Activated naive CD4-positive, alpha-beta T cell treated with anti-CD3 and anti-CD28 coated beads, Interleukin-2, amount 50 U/mL, for 24 hours (primary cell): ENCODE measurements around the gene GPT2.

Experiments used
- H3K27ac Mint-ChIP-seq: one replicate; pipeline ENCODE4 v1.8.0; 2021; ENCODE audit warnings: mild to moderate bottlenecking, mixed read lengths
- H3K27me3 Mint-ChIP-seq: one replicate; pipeline ENCODE4 v1.8.0; 2021; ENCODE audit warnings: mixed read lengths
- H3K36me3 Mint-ChIP-seq: one replicate; pipeline ENCODE4 v1.8.0; 2021; ENCODE audit warnings: mixed read lengths
- H3K4me1 Mint-ChIP-seq: one replicate; pipeline ENCODE4 v1.8.0; 2021; ENCODE audit warnings: mixed read lengths
- H3K4me3 Mint-ChIP-seq: one replicate; pipeline ENCODE4 v1.8.0; 2021; ENCODE audit warnings: mild to moderate bottlenecking, mixed read lengths
- H3K9me3 Mint-ChIP-seq: one replicate; pipeline ENCODE4 v1.8.0; 2021; ENCODE audit warnings: mixed read lengths

Gene GPT2

DNA sequence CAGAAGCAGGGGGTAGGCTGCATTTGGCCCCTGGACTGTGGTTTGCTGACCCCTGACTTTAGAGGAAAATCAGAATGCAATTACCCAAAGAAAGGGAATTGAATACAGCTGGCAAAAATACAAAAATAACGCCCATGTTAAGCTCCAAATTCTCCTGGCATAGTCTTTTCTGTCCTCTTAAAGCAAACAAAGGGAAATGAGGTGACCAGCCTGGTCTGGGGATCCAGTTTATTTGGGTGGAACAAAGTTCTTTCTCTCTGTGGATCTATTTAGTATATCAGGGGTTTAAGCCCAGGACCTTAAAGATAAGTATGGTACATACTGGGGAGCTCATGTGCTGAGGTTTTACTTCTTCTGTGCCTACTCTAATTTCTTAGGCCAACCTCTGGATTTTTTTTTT is 65.8 kb downstream of the GPT2 start:
- Mint-ChIP-seq H3K27me3 (no peaks in the 10 kb centered on the region), H3K4me3 (no peak overlapping the region), H3K4me1 (no peaks in the 10 kb centered on the region), H3K27ac (no peak overlapping the region), H3K36me3 (peaks cover 3% of the 10 kb centered on the region), H3K9me3 (no peaks in the 10 kb centered on the region)

- peaks cover 7% of the 10 kb centered on the region for H3K36me3 Mint-ChIP-seq
- H3K27ac Mint-ChIP-seq: peak overlapping the region; percentile 59
- no peaks in the 10 kb centered on the region for H3K27me3 Mint-ChIP-seq
- H3K9me3 Mint-ChIP-seq: no peaks in the 10 kb centered on the region
- no peaks in the 10 kb centered on the region for H3K4me1 Mint-ChIP-seq
- no peak overlapping the region for H3K4me3 Mint-ChIP-seq
Observed at GRCh38 chr16:46954562-46954961, 70.4 kb downstream of the GPT2 start.

DNA sequence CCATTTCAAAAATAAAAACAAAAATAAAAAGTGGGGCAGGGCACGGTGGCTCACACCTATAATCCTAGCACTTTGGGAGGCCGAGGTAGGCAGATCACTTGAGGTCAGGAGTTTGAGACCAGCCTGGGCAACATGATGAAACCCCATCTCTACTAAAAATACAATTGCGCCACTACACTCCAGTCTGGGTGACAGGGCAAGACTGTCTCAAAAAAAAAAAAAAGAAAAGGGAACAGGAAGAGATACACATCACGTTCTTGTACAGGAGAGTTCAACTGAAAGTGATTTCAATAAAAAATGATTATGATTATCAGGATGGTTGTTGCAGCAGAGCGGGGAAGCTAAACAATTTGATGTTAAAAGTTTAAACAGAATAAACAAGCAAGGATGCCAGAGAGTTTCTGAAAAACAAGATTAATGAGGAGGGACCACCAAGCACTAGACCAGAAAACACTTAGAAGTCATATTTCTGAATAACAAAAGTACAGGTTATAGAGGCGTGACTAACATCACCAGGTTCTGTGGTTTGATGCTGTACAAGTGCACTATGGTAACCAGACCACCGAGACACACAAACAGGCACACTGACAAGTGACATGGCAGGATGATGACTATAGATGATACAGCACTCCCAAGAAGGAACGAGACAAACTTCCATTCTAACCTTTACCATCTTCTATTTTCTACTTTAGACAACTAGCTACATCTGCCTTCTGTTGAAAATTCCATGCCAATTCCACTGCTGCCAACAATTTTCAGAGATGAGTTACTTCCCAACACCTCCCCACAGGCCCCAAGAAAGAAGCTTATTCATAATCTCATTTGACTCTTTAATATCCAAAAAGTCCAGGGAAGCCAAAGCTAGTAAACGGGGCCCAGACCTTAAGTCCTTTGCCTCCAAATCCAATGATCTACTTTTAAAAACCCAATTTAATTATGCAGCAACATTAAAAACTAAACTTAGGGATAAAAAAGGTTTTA is 77.5 kb downstream of the GPT2 start:
- Mint-ChIP-seq H3K27ac (peak overlapping the region; percentile 76), H3K4me1 (peaks cover 35% of the 10 kb centered on the region), H3K36me3 (peaks cover 21% of the 10 kb centered on the region), H3K27me3 (no peaks in the 10 kb centered on the region), H3K4me3 (peak overlapping the region; percentile 5), H3K9me3 (no peaks in the 10 kb centered on the region)

DNA sequence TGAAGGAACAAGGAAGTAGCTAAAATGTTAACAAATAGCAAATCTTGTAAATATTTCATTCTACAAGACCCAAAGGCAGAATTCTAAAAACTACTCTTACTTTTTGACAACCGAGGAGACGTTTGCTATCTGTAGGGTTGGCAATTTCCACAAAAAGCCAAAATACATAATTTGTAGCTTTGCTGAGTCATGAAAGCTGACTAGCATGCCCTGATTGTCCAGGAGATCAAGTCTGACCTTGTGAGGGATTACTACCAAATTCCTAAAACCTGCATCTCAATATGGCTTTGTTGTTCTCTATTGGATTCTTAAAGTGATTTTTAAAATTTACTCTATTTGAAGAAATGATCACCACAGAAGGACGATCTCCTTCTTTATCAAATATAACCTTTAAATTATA is 78.5 kb downstream of the GPT2 start:
- H3K36me3 Mint-ChIP-seq: peaks cover 24% of the 10 kb centered on the region
- H3K27ac Mint-ChIP-seq: peak overlapping the region; percentile 76

DNA sequence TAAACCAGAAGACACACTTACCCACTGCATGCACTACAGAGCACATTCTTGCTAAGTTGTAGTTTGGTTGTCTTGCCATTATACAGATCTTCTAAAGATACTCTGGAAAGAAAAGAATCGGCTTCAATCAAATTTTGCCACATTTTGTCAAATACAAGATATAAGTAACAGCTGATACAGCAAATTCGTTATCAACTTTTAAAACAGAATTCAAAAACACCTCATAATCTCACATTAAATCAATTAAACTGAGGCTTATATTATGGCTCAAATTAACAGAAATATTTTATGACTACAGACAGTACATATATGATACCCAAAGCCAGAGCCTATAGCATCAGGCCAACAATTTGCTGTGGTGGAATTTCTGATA is 83.9 kb downstream of the GPT2 start:
- Mint-ChIP-seq H3K4me3 (peak overlapping the region; percentile 7), H3K36me3 (peaks cover 18% of the 10 kb centered on the region), H3K27ac (no peak overlapping the region)

More for the DNA sequence above, 78.5 kb downstream of the GPT2 start:
- Mint-ChIP-seq H3K9me3 (no peaks in the 10 kb centered on the region), H3K4me1 (peaks cover 44% of the 10 kb centered on the region), H3K4me3 (peak overlapping the region; percentile 24), H3K27me3 (no peaks in the 10 kb centered on the region)

DNA sequence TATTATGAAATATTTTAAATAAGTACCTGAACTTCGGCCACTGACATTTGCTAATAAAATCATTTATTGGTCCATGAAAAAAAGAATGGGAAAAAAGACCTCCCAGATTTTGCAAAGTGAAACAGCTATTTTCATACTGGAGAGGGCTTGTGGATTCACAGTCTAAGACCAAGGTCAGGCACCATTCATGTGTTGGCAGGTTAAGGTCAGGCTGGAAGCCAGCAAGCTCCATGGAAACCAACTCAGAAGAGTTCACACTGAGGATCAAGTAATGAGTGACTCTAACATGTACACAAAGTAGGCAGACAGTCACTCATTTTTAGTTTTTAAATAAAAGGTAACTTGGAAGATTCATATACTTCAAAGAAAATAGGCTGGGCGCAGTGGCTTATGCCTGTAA is 85.9 kb downstream of the GPT2 start:
- Mint-ChIP-seq H3K27me3 (no peaks in the 10 kb centered on the region), H3K4me3 (peak overlapping the region; percentile 54), H3K9me3 (no peaks in the 10 kb centered on the region), H3K27ac (no peak overlapping the region), H3K36me3 (peaks cover 16% of the 10 kb centered on the region), H3K4me1 (peaks cover 64% of the 10 kb centered on the region)

More for the DNA sequence above, 83.9 kb downstream of the GPT2 start:
- no peaks in the 10 kb centered on the region for H3K27me3 Mint-ChIP-seq
- peaks cover 62% of the 10 kb centered on the region for H3K4me1 Mint-ChIP-seq
- no peaks in the 10 kb centered on the region for H3K9me3 Mint-ChIP-seq

DNA sequence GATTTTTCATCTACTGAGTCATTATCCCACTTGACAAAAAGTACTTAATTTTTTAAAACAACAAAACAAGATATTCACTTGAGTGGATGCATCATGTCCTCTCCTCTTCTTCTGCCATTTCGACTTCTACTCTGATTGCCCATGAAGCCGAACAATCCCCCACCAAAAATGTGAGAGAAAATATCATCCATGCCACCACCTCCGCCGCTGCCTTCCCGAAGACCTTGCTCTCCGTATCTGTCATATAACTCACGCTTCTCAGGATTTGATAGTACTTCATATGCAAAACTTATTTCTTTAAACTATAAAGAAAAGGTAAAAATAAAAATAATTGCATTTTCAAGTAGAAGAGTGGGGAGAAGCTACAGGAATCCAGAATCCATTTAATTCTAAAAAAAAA is 87.1 kb downstream of the GPT2 start:
- Mint-ChIP-seq H3K27ac (peak overlapping the region; percentile 38), H3K27me3 (no peaks in the 10 kb centered on the region), H3K9me3 (no peaks in the 10 kb centered on the region), H3K4me1 (peaks cover 71% of the 10 kb centered on the region), H3K36me3 (peaks cover 16% of the 10 kb centered on the region), H3K4me3 (peak overlapping the region; percentile 79)

DNA sequence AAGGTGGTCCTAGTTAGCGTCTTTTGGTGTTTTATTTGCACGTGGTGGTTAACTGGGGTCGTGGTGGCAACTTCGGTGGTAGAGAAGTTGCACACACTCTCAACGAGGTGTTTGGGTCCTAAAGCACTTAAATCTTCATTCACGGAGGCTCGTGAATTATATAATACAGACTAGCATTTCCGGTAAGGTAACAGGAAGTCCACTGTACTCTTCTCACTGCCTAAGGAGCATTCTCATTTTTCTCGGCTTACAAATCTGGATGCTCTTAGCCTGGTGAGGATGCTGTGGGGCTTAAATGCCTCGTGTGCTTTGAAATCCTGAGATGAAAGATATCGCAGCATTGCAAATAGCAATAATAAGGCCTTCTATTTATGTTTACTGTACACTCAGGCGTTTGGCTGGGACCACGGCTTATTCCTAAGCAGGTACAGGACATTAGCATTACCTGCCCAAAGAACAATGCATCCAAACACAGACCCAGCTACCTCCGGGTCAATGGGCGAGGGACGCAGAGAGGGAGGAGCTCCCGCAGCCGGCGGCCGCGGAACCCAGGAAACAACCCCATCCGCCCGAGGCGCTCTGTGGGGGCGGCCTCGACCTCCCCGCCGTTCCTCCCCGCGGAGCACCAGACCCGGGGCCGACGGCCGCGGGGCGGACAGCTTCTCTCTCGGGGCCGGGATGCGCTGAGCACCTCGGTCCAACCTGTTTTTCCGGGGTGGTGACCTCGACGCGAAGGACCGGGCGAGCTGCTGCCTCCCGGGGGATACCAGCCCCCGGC is 88.5 kb downstream of the GPT2 start:
- no peaks in the 10 kb centered on the region for H3K9me3 Mint-ChIP-seq
- H3K36me3 Mint-ChIP-seq: peaks cover 10% of the 10 kb centered on the region
- H3K27ac Mint-ChIP-seq: peak overlapping the region; percentile 97
- H3K27me3 Mint-ChIP-seq: no peaks in the 10 kb centered on the region
- peaks cover 70% of the 10 kb centered on the region for H3K4me1 Mint-ChIP-seq
- peak overlapping the region; percentile 97 for H3K4me3 Mint-ChIP-seq

GRCh38 chr16:46973207-46973995 is 89.2 kb downstream of the GPT2 start, which contains the start of gene DNAJA2:
TSS of gene DNAJA2 (minus strand) at chr16:46973674. CDS start at chr16:46973572, 102 bp downstream.
- peaks cover 10% of the 10 kb centered on the region for H3K36me3 Mint-ChIP-seq
- H3K9me3 Mint-ChIP-seq: no peaks in the 10 kb centered on the region
- H3K4me3 Mint-ChIP-seq: peak within 1 kb of the TSS; percentile 97
- H3K27me3 Mint-ChIP-seq: no peaks in the 10 kb centered on the region
- H3K27ac Mint-ChIP-seq: peak within 1 kb of the TSS; percentile 98
- H3K4me1 Mint-ChIP-seq: peaks cover 63% of the 10 kb centered on the region

DNA sequence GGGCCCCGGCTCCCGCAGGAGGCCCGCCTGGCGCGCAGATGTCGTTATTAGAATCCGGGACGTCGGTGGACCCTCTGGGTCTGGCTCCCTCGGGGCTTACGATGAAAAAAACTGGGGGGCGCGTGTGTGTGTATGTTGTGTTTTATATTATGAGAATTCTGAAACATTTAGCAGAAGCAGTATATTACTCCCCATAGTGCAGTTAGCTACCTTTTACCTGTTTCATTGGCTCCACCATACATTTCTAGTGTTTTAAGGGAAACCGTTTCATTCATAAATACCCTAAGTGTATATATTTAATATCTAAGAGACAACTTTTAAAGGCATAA is 89.8 kb downstream of the GPT2 start:
- peaks cover 10% of the 10 kb centered on the region for H3K36me3 Mint-ChIP-seq
- no peaks in the 10 kb centered on the region for H3K9me3 Mint-ChIP-seq
- H3K27me3 Mint-ChIP-seq: no peaks in the 10 kb centered on the region
- H3K4me1 Mint-ChIP-seq: peaks cover 58% of the 10 kb centered on the region
- peak overlapping the region; percentile 91 for H3K4me3 Mint-ChIP-seq
- peak overlapping the region; percentile 98 for H3K27ac Mint-ChIP-seq

- Mint-ChIP-seq H3K27me3 (no peaks in the 10 kb centered on the region), H3K4me3 (peak overlapping the region; percentile 91), H3K4me1 (peaks cover 54% of the 10 kb centered on the region), H3K36me3 (peaks cover 9% of the 10 kb centered on the region), H3K9me3 (no peaks in the 10 kb centered on the region), H3K27ac (peak overlapping the region; percentile 98)
Observed at GRCh38 chr16:46974352-46974751, 90.2 kb downstream of the GPT2 start.

DNA sequence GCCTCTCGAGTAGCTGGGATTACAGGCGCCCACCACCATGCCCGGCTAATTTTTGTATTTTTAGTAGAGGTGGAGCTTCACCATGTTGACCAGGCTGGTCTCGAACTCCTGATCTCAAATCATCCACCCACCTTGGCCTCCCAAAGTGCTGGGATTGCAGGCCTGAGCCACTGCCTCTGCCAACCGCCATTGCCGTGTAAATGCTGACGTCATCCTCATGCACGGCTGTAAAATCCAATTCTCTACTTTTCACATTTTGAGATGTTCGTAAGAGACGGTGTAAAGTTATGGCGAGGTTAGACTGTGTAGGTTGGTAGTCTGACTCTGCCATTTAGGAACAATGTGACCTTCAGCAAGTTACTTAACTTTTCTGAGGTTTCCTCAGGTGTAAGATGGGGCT is 91.0 kb downstream of the GPT2 start:
- Mint-ChIP-seq H3K4me3 (peak overlapping the region; percentile 91), H3K4me1 (peaks cover 50% of the 10 kb centered on the region), H3K27ac (peak overlapping the region; percentile 80), H3K27me3 (no peaks in the 10 kb centered on the region), H3K9me3 (no peaks in the 10 kb centered on the region), H3K36me3 (peaks cover 8% of the 10 kb centered on the region)

- Mint-ChIP-seq H3K27me3 (no peaks in the 10 kb centered on the region), H3K36me3 (peaks cover 6% of the 10 kb centered on the region), H3K4me3 (peak overlapping the region; percentile 43), H3K27ac (peak overlapping the region; percentile 80), H3K9me3 (no peaks in the 10 kb centered on the region), H3K4me1 (peaks cover 45% of the 10 kb centered on the region)
Observed at GRCh38 chr16:46975908-46976470, 91.8 kb downstream of the GPT2 start.

DNA sequence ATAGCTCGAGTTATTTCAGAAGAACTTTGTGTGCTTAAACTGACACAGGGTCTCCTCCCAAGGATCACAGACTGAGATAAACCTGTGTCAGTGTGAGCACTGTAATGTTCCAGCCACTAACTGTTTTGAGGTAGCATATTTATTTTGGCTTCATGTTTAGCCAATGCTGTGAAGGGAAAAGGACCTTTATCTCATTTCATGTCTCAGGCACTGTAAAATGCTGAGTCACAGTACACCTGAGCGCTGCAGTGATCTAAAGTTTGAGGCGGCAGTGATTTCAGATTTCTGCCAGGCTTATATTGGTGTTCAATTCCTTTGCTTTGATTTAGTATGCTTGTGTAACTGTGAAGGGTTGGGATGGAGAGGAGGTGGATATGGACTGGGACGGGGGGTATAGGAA is 92.4 kb downstream of the GPT2 start:
- Mint-ChIP-seq H3K27me3 (no peaks in the 10 kb centered on the region), H3K4me1 (peaks cover 40% of the 10 kb centered on the region), H3K27ac (peak overlapping the region; percentile 80), H3K36me3 (peaks cover 2% of the 10 kb centered on the region), H3K9me3 (no peaks in the 10 kb centered on the region), H3K4me3 (no peak overlapping the region)
